Measurements from ENCODE around the gene EIF4ENIF1. TPM values are rescaled to one million over a fixed set of nuclear protein-coding genes. Genes with fewer than 3 reads are reported as not detected.

Gene EIF4ENIF1
- total RNA-seq, 3 donors from 2014 or later (not counting 1 experiment from before 2014, with no cell fraction given), result 31.1 to 41.7 (median 41.2) TPM

DNA sequence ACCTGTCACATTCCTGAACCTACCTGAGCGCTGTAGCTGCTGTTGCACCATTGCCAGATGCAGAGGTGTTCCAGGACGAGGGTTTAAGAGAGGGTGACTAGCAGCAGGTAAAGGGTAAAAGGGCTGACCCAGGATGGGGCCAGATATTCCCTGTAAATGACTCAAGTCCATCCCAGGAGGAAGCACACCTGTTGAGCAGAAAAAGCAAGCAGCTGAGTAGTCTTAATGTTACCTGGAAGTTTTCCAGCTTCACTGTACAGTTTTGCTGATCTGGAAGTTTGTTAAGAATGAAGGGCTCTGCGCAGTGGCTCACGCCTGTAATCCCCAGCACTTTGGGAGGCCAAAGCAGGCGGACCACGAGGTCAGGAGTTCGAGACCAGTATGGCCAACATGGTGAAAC, 49.0 kb downstream of the EIF4ENIF1 start:
- no peak for ATAC-seq
- peaks cover 89% of the 10 kb centered on the region for H3K36me3 ChIP-seq (ENCODE audit: control insufficient read depth, insufficient read depth, low read length)
- Mint-ChIP-seq H3K4me1 (no peaks in the 10 kb centered on the region), H3K27me3 (ENCODE audit: low read depth in 2 of 2) (no peaks in the 10 kb centered on the region), H3K27ac (no peak overlapping the region), H3K4me3 (no peak overlapping the region), H3K36me3 (peaks cover 17% of the 10 kb centered on the region), H3K9me3 (no peaks in the 10 kb centered on the region)
- no peak for TF ChIP-seq CTCF (IDR thresholded peaks at IDR 0.05)
- no peaks in the 10 kb centered on the region for H3K27me3 ChIP-seq (ENCODE audit: control insufficient read depth, insufficient read depth, low read length)
- H3K9me3 ChIP-seq (ENCODE audit: control insufficient read depth, insufficient read depth, low read length), result no peaks in the 10 kb centered on the region
- 96% methylated on average over 7 of the region's 7 CpGs for WGBS (ENCODE audit: insufficient coverage)
- intact Hi-C loops (cut with micrococcal nuclease), result no loop called here
- no peaks in the 10 kb centered on the region for H3K4me1 ChIP-seq (ENCODE audit: control insufficient read depth, insufficient read depth, low read length)
- DNase-seq, result no peak
- H3K27ac ChIP-seq (ENCODE audit: low read length), result no peak overlapping the region
- no peak overlapping the region for H3K4me3 ChIP-seq (ENCODE audit: low read length)

GRCh38 chr22:31439808-31440207, 49.8 kb downstream of the EIF4ENIF1 start:
- peaks cover 24% of the 10 kb centered on the region for H3K36me3 Mint-ChIP-seq

GRCh38 chr22:31436132-31436531, 53.5 kb downstream of the EIF4ENIF1 start:
- Mint-ChIP-seq H3K27ac (no peak overlapping the region), H3K9me3 (no peaks in the 10 kb centered on the region), H3K4me1 (no peaks in the 10 kb centered on the region), H3K4me3 (no peak overlapping the region), H3K27me3 (ENCODE audit: low read depth in 2 of 2) (no peaks in the 10 kb centered on the region), H3K36me3 (peaks cover 29% of the 10 kb centered on the region)
- no peak for DNase-seq
- ATAC-seq, result no peak
- over 99% methylated on average over 3 of the region's 3 CpGs for WGBS (ENCODE audit: insufficient coverage)
- Histone ChIP-seq H3K4me1 (ENCODE audit: control insufficient read depth, insufficient read depth, low read length) (no peaks in the 10 kb centered on the region), H3K27ac (ENCODE audit: low read length) (no peak overlapping the region), H3K27me3 (ENCODE audit: control insufficient read depth, insufficient read depth, low read length) (no peaks in the 10 kb centered on the region), H3K9me3 (ENCODE audit: control insufficient read depth, insufficient read depth, low read length) (no peaks in the 10 kb centered on the region), H3K36me3 (ENCODE audit: control insufficient read depth, insufficient read depth, low read length) (peaks cover 84% of the 10 kb centered on the region), H3K4me3 (ENCODE audit: low read length) (no peak overlapping the region)
- intact Hi-C loops (cut with micrococcal nuclease), result no loop called here
- TF ChIP-seq CTCF (IDR thresholded peaks at IDR 0.05), result no peak

More at GRCh38 chr22:31439808-31440207, 49.8 kb downstream of the EIF4ENIF1 start:
- DNase-seq (no peak), ATAC-seq (no peak)
- H3K4me1 Mint-ChIP-seq, result no peaks in the 10 kb centered on the region
- no peak for TF ChIP-seq CTCF (IDR thresholded peaks at IDR 0.05)
- Histone ChIP-seq H3K4me1 (ENCODE audit: control insufficient read depth, insufficient read depth, low read length) (no peaks in the 10 kb centered on the region), H3K9me3 (ENCODE audit: control insufficient read depth, insufficient read depth, low read length) (no peaks in the 10 kb centered on the region), H3K27me3 (ENCODE audit: control insufficient read depth, insufficient read depth, low read length) (no peaks in the 10 kb centered on the region), H3K27ac (ENCODE audit: low read length) (no peak overlapping the region), H3K36me3 (ENCODE audit: control insufficient read depth, insufficient read depth, low read length) (peaks cover 91% of the 10 kb centered on the region), H3K4me3 (ENCODE audit: low read length) (no peak overlapping the region)
- intact Hi-C loops (cut with micrococcal nuclease), result no loop called here
- H3K4me3 Mint-ChIP-seq, result no peak overlapping the region
- no peaks in the 10 kb centered on the region for H3K27me3 Mint-ChIP-seq (ENCODE audit: low read depth in 2 of 2)
- H3K27ac Mint-ChIP-seq, result no peak overlapping the region
- no peaks in the 10 kb centered on the region for H3K9me3 Mint-ChIP-seq
- WGBS (ENCODE audit: insufficient coverage), result over 99% methylated on average over 8 of the region's 8 CpGs

DNA sequence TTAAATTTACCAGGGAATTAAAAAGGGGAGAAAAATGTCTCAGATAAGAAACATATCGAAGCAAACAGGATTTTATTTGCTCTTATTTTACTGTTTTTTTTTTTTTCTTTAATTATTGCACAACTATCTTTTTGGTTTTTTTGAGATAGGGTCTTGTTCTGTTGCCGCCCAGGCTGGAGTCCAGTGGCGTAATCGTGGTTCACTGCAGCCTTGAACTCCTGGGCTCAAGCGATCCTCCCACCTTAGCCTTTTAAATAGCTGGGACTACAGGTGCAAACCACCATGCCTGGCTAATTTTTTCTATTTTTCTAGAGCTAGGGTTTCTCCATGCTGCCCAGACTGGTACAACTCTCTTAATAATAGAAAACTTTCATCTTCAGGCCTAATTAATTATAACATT, 57.7 kb downstream of the EIF4ENIF1 start:
- ATAC-seq (no peak), DNase-seq (no peak)
- WGBS (ENCODE audit: insufficient coverage), result 93% methylated on average over 4 of the region's 5 CpGs
- intact Hi-C loops (cut with micrococcal nuclease), result no loop called here
- no peaks in the 10 kb centered on the region for H3K4me1 ChIP-seq (ENCODE audit: control insufficient read depth, insufficient read depth, low read length)
- Mint-ChIP-seq H3K27me3 (ENCODE audit: low read depth in 2 of 2) (no peaks in the 10 kb centered on the region), H3K4me1 (no peaks in the 10 kb centered on the region), H3K36me3 (peaks cover 23% of the 10 kb centered on the region), H3K9me3 (no peaks in the 10 kb centered on the region), H3K4me3 (no peak overlapping the region), H3K27ac (no peak overlapping the region)
- H3K27ac ChIP-seq (ENCODE audit: low read length), result no peak overlapping the region
- H3K4me3 ChIP-seq (ENCODE audit: low read length), result no peak overlapping the region
- TF ChIP-seq CTCF (IDR thresholded peaks at IDR 0.05), result no peak
- no peaks in the 10 kb centered on the region for H3K9me3 ChIP-seq (ENCODE audit: control insufficient read depth, insufficient read depth, low read length)
- H3K27me3 ChIP-seq (ENCODE audit: control insufficient read depth, insufficient read depth, low read length), result no peaks in the 10 kb centered on the region
- peaks cover 72% of the 10 kb centered on the region for H3K36me3 ChIP-seq (ENCODE audit: control insufficient read depth, insufficient read depth, low read length)

Measured in natural killer cell (primary cell).